HG03139 (cell line): ENCODE measurements around the gene CGB8.
"Not testable (repeated sequence)": the region's sequence is repeated elsewhere in the genome, so short reads cannot be mapped to it uniquely, and the experiment has no call there.

ENCODE experiments used
- ATAC-seq: cut with Tn5 transposase; IDR thresholded peaks from one replicate; pipeline ENCODE4 v1.9.1; 2021; ENCODE audit not compliant: unreplicated experiment

CGB8 gene

DNA sequence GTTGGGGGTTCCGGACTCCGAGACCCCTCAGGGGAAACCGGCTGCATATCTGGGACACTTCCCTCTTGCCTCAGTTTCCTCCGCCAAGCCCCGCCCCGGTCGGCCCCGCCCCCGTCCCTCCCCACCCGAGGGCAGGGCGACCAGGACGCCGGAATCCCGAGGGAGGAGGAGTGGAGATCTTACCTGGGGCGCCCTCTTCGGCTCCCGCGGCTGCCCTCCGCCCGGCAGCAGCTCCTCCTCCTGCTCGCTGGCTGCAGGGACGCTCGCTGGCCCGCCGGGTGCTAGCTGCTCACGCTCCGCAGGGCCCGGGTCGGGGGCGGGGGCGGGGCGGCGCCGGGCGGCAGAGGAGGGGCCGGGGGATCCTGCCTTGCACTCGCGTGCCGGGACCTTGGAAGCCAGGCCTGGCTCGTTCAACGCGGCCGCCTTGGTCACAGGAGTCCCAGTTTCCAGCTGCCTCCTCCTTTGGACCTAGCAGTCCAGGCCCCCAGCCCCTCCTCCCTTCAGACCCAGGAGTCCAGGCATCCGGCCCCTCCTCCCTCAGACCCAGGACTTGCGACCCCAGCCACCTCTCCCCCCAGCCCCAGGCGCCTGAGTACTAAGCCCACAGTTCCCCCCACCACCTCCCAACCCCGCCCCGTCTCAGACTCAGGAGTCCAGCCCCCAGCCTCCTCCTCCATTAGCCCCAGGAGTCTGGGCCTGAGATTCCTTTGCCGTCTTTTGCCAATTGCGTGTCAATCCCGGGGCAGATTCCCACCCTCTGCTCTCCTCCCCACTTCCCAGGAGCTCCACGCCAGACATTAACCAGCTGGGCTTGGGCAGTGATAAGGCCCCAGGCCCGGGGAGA, 16.1 kb upstream of the CGB8 start, which contains the start of gene NTF4:
Gene NTF4 (minus strand): TSS at position 51 of the 844 bp plus-strand sequence. CDS start 2,821 bp downstream, outside the sequence.
- ATAC-seq = no peak

- no peak for ATAC-seq
Observed at GRCh38 chr19:49064029-49064629, 15.2 kb upstream of the CGB8 start.

DNA sequence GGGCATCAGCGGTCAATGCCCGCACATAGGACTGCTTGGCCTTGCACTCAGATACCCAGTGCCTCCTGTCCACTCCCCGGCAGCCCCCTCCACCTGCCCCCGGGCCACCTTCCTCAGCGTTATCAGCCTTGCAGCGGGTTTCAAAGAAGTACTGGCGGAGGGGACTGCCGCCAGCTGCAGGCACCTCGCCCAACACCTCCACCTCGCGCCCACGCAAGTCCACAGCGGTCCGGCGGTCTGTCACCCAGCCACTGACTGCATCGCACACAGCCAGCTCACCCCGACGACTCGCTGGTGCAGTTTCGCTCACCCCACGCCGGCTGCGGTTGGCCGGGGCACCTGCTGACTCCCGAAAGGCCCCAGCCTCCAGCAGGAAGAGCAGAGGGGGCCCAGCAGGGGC, 12.5 kb upstream of the CGB8 start:
- no peak for ATAC-seq

DNA sequence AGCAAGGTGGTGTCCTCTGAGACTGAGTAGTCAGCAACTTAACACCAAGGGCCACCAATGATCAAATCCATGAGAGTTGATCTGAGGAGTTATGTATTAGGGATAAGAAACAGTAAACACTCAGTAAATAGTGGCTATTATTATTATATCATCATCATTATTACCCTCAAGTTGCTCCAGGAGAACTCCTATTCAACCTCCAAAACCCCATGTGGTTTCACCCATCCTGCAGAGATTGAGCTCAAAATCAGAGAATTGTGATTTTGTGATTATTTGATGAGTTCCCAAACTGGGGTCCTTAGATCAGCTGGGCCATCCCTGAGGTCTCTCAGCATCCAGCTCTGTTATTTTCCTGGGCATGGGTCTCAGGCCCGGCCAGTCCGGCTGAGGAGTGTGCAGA, 12.1 kb upstream of the CGB8 start:
- ATAC-seq = no peak

GRCh38 chr19:49059053-49059452, 10.1 kb upstream of the CGB8 start:
- no peak for ATAC-seq

DNA sequence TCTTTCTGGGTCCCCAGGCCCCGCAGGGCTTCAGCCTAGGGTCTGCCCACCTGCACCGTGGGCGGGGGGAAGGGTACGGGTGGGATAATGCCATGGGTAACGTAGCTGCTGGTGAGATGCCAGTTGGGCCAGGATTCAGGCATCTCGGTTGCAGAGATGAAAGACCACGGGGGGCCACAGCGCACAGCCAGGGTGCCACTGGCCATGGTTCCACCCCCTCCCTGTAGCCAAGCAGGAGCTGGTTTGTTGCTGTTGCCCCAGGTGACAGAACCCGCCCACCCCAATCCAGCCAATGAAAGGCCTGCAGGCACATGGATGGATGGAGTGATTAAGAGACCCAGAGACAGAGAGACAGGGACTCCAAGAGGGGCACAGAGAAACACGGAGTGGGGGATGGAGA, 9.7 kb upstream of the CGB8 start:
- ATAC-seq = no peak

DNA sequence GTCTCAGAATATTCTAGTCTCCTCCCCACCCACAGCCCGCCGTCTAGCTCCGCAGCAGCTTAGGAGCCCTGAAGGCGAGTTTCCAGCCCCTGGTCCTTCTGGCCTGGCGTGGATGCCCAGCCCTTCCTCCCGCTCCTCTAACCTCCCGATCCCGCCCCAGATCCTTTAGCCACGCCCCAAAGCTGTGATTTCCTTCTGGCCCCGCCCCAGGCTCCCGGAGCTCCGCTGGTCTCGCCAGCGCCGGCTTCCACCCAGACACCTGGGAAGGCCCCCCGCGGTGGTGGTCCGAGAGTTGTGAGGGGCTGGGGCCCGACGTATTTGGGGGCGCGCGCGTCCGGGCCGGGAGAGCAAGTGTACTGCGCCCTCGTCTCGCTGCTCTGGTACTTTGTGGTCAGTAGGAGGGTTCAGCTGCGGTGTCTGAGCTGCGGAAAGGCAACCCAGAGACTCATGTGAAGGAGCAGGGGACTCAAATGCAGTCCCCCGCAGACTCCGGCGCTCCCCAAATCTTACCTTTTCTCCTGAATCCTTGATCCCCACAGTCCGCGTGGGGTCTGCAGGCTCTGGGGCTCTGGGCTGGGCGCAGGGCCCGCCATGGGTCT, 8.8 kb upstream of the CGB8 start, which contains the start of gene CGB7:
Gene CGB7 (minus strand): TSS at position 114 of the 599 bp plus-strand sequence. CDS start 2,374 bp downstream, outside the sequence.
- ATAC-seq = no peak

DNA sequence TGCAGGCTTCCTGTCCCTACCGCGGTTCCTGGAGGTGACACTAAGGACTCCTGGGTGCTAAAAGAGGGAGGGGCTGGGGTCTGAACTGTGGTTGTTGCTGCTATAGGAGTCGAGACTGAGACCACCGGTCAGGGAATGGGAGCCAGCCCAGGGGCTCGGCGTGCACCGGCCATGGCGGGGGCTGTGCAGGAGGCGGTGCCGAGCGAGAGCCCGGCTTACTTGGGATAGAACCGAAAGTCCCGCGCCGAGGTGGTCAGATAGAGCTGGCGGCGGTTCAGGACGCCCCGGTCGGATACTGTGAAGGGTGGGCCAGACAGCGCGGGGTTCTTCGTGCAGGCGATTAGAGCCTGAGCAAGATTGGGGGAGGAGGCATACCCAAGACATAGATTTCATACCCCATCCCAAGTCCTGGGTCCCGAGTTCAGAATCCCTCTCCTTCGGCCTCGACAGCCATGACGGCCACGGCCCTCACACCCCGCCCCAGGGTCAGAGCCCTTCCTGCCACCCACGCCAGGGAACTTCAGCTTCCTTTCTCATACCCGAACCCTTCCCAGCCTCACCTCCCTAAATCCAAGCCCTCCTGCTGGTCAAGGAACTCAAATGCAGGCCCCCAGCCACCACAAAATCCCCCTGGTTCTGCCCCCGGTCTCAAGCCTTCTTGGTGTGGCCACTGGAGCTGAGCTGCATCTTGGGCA, 8.1 kb upstream of the CGB8 start:
- not testable (repeated sequence) for ATAC-seq

GRCh38 chr19:49056101-49056901, 7.4 kb upstream of the CGB8 start:
- ATAC-seq = no peak

DNA sequence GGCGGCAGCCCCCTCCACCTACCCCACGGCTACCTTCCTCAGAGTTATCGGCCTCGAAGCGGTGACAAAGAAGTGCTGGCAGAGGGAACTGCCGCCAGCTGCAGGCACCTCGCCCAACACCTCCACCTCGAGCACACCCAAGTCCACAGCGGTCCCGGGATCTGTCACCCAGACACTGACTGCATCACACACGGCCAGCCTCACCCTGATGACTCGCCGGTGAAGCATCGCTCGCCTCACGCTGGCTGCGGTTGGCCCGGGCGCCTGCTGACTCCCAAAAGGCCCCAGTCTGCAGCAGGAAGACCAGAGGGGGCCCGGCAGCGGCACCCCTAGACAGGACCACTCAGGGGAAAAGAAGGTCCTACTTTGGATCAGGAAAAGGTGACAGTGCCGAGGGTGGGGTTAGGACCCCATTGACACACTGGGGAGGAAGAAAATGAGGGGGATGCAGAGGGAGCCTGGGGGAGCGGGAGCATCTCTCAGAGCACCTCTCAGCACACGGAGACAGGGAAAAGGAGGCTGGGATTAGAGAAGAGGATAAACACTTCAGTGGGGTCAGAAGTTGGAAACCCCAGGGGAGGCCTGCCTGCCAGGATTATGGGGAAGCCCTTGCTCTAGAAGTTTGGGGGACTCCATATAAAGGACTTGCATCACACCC, 1.6 kb upstream of the CGB8 start:
- not testable (repeated sequence) for ATAC-seq

DNA sequence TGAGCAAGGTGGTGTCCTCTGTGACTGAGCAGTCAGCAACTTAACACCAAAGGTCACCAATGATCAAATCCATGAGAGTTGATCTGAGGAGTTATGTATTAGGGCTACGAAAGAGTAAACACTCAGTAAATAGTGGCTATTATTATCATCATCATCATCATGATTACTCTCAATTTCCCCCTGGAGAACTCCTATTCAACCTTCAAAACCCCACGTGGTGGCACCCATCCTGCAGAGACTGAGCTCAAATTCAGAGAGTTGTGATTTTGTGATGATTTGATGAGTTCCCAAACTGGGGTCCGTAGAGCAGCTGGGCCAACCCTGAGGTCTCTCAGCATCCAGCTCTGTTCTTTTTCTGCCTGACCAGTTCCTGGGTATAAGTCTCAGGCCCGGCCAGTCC, 923 bp upstream of the CGB8 start:
- ATAC-seq = not testable (repeated sequence)

DNA sequence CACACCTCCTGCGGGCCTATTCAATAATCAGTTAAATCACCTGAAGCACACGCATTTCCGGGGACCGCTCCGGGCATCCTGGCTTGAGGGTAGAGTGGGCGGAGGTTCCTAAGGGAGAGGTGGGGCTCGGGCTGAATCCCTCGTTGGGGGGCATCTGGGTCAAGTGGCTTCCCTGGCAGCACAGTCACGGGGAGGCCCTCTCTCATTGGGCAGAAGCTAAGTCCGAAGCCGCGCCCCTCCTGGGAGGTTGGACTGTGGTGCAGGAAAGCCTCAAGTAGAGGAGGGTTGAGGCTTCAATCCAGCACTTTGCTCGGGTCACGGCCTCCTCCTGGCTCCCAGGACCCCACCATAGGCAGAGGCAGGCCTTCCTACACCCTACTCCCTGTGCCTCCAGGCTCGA, 5.4 kb downstream of the CGB8 start, which contains the start of gene CGB5:
Gene CGB5 (plus strand): TSS at position 301 of the 400 bp plus-strand sequence. CDS start 362 bp downstream, outside the sequence.
- ATAC-seq = not testable (repeated sequence)

DNA sequence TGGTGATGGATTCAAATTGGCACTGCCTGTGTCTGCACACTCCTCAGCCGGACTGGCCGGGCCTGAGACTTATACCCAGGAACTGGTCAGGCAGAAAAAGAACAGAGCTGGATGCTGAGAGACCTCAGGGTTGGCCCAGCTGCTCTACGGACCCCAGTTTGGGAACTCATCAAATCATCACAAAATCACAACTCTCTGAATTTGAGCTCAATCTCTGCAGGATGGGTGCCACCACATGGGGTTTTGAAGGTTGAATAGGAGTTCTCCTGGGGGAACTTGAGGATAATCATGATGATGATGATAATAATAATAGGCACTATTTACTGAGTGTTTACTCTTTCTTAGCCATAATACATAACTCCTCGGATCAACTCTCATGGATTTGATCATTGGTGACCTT, 6.2 kb downstream of the CGB8 start:
- ATAC-seq = not testable (repeated sequence)

GRCh38 chr19:49042177-49042576, 6.7 kb downstream of the CGB8 start:
- no peak for ATAC-seq

- not testable (repeated sequence) for ATAC-seq
Observed at GRCh38 chr19:49039736-49040135, 9.2 kb downstream of the CGB8 start.

DNA sequence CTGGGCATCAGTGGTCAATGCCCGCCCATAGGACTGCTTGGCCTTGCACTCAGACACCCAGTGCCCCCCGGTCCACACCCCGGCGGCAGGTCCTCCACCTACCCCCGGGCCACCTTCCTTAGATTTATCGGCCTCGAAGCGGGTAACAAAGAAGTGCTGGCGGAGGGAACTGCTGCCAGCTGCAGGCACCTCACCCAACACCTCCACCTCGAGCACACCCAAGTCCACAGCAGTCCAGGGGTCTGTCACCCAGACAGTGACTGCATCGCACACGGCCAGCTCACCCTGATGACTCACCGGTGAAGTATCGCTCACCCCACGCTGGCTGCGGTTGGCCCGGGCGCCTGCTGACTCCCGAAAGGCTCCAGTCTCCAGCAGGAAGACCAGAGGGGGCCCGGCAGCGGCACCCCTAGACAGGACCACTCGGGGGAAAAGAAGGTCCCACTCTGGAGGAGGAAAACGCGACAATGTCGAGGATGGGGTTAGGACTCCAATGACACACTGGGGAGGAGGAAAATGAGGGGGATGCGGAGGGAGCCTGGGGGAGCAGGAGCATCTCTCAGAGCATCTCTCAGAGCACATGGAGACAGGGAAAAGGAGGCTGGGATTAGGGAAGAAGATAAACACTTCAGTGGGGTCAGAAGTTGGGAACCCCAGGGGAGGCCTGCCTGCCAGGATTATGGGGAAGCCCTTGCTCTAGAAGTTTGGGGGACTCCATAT, 10.2 kb downstream of the CGB8 start:
- ATAC-seq = not testable (repeated sequence)

DNA sequence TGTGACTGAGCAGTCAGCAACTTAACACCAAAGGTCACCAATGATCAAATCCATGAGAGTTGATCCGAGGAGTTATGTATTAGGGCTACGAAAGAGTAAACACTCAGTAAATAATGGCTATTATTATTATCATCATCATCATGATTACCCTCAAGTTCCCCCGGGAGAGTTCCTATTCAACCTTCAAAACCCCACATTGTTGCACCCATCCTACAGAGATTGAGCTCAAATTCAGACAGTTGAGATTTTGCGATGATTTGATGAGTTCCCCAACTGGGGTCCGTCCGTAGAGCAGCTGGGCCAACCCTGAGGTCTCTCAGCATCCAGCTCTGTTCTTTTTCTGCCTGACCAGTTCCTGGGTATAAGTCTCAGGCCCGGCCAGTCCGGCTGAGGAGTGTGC, 10.8 kb downstream of the CGB8 start:
- ATAC-seq = not testable (repeated sequence)

DNA sequence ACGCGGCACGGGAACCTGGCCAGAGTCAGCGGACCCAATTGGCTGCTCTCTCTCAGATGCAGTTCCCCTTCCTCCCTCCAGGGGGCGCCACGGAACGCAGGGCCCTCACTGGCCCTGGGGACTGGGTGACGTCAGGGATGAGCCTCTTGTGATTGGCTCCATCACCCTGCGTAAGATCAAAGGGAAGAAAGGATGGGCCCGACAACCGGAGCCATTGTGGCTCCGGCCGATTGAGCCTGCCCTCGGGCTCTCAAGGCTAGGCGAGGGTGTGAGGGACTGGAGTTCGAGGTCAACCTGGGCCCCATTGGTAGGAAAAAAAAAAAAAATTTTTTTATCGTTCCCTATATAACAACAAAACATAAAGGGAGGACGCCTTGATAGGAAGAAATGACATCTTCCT, 12.1 kb downstream of the CGB8 start, which contains the start of gene CGB1:
Gene CGB1 (minus strand): TSS at position 81 of the 400 bp plus-strand sequence. CDS start 184 bp downstream, outside the sequence.
- not testable (repeated sequence) for ATAC-seq
